NCI-H526 treated with DMSO at 0.1 percent for 48 hours (cell line): ENCODE results near the gene RET.

Source experiments
- DNase-seq: peaks from one replicate; lab custom pipeline; 2025; lab: John Stamatoyannopoulos, UW

The RET gene

DNA sequence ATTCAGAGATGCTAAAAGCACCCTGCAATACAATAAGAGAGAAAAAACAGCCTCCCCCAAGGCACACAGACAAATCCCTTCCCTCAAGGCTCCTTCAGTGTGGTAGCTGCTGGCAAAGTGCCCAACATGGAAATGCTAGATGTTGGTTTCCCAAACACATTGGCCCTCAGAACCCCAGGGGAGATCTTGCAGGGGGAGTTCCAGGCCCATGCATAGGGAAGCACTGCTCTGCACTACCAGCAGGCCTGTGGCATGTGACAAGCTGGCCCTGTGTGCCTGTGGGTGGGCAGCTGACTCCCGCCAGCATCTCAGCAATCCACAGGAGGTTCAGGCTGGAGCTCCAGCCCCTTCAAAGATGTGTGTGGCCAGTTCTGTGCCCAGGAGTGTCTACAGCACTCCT is 44.6 kb downstream of the RET start:
- DNase-seq: no peak

DNA sequence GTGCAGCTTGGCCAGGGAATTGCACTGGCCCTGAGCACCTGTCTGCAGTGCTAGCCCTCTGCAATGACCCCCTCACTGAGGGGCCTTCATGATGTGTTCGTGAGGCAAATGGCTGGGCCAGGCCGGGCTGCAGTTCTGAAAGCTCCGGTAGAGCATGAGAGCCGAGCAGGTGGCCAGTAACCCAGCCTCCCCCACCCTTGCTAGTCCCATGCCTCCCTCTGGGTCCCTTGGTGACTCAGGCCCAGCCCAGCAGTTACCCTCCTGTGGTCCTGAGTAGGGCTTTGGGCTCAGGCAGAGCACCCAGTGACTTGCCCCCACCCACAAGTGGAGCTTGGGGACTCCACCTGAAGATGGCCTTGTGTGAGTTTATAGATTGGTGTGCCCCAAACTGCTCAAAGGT is 45.2 kb downstream of the RET start:
- DNase-seq: no peak

DNA sequence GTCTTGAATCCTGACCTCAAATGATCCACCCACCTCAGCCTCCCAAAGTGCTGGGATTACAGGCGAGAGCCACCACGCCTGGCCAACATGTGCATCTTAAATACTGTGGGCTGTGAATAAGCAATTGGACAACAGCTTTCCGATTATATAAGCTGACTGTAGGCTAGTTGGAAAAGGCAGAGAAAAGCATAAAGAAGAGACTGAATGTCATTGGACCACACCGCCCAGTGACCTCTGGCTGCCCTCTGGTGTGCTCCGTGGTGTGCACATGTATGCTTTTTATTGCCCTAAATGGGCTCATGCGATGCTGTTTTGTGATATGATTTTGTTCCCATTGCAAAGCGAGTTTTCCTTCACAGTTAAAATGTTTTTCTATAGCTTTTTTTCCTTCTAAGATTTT is 46.0 kb downstream of the RET start:
- DNase-seq: no peak

DNA sequence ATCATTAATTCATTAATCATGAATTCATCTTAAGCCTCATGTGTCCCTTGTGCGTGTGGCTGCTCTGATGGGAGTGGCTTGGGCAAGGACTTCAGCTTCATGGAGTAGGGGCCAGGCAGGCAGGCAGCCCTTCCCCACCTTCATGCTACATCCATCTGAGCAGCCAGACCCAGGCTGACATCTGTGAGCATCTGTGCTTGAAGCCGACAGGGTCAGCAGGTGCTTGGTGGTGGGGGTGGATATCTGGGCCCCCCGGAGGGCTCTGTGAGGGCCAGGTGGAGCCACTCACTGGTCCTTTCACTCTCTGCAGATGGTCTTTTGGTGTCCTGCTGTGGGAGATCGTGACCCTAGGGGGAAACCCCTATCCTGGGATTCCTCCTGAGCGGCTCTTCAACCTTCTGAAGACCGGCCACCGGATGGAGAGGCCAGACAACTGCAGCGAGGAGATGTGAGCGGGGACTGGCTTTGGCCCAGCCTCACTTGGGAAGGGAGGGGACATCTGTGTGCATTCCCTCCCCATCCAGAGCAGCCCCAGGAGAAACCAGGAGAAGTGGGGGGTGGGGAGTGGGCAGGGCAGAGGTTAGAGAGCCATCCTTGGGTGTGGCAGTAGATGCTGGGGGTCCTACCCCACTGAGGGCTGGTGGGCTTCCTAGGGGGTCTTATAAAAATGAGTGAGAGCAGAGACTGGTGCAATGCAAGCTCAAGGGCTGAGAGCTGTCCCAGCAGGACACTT is 46.7 kb downstream of the RET start:
- DNase-seq: no peak

DNA sequence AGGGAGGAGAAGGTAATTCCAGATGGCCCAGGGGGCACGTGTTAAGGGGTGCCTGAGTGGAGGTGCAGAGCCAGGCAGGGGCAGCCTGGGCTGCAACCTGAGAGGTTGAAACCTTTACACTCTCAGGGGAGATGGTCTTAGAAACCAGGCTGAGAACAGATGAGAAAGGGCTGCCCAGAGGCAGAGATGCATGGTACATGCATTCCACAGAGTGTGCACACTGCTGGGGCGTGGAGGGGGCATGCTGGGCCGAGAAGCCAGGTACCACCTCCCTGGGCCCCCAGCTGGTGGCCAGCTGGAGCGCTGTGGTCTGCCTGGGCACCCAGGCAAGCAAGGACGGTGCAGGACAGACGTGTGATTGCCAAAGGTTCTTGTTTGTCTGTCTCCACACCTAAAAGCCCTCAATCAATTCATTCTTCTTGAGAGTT is 47.2 kb downstream of the RET start:
- DNase-seq: no peak

DNA sequence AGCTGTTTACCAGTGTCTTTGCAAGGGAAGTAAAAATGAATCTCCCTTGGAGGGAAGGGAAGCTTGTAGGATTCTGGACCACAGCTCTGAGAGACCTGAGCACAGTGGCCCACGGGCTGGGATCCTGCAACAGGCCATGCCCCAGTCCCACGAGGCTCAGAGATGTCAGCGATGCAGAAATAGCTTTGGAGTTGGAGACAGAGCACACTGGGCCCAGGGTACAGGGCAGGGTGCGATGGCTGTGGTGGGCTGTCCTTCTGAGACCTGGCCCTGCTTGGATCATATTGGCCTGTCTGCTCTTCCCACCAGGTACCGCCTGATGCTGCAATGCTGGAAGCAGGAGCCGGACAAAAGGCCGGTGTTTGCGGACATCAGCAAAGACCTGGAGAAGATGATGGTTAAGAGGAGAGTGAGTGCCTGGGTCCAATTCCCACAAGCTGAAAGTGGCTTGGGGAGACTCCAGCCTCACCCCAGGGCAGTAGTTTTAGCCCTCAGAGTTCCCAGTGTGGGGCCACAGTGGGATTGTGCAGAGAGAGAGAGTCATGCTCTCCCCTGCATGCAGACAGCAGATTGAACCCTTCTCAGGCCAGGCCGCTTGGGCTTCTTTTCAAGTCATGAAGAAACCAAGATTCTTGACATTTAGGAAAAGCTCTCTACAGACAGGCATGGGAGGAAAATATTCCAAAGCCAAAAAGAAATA is 47.9 kb downstream of the RET start:
- no peak for DNase-seq

DNA sequence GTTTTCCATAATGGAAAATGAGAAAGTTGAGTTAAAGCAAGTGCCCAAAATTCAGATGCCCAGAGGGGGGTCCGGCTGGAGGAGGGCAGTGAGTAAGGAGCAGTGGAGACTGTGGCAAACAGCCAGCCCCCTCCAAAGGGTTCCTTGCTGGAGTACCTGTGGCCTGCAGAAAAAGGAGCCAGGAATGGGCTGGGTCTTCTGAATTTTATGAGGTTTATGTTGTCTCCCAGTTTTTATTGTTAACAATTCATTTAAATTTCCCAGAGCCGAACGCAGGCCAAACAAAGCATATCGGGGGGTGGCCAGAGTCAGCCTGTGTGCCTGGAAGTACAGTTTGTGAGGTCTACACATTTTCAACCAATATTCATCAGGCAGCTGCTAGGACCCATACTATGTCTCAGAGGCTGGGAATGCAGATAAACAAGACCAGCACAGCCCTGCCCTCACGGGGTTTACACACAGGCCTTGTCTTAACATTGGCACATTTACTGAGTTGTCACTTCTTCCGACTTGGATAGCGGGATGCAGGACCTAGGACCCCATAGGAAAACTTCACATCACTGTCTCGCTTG is 48.5 kb downstream of the RET start:
- no peak for DNase-seq

DNA sequence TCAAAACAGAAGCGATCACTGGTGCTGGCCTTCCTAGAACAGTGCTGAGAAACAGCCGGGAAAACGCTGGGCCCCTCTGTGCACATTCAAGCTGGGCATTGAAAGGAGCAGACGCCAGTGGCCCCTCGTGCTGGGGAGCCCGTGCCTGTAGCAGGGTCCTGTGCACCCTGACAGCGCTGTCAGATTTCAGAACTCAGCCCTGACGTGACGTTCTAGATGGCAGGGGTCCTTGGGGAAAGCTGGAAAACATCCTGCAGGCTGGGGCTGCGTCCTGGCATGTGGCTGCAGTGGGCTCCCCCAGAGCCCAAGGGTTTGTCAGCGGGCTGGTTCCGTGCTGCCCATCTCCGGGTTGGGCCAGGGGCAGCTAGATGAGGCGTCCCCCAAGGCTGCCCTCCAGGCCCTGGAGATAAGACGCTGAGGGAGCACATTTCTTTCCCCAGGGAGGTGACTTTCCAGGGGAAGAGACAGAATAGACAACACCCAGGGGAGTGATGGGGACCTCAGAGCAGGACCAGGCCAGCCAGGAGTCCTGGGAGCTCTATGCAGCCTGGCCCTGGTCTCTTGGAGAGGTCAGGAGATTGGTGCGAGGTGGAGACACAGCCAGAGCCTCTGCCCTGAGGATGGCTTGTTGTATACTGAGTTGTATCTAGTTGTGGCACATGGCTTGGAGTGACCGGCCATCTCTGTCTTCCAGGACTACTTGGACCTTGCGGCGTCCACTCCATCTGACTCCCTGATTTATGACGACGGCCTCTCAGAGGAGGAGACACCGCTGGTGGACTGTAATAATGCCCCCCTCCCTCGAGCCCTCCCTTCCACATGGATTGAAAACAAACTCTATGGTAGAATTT is 49.2 kb downstream of the RET start:
- DNase-seq: no peak

DNA sequence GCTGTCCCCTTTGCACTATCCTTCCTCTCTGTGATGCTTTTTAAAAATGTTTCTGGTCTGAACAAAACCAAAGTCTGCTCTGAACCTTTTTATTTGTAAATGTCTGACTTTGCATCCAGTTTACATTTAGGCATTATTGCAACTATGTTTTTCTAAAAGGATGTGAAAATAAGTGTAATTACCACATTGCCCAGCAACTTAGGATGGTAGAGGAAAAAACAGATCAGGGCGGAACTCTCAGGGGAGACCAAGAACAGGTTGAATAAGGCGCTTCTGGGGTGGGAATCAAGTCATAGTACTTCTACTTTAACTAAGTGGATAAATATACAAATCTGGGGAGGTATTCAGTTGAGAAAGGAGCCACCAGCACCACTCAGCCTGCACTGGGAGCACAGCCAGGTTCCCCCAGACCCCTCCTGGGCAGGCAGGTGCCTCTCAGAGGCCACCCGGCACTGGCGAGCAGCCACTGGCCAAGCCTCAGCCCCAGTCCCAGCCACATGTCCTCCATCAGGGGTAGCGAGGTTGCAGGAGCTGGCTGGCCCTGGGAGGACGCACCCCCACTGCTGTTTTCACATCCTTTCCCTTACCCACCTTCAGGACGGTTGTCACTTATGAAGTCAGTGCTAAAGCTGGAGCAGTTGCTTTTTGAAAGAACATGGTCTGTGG is 50.0 kb downstream of the RET start:
- DNase-seq: no peak

DNA sequence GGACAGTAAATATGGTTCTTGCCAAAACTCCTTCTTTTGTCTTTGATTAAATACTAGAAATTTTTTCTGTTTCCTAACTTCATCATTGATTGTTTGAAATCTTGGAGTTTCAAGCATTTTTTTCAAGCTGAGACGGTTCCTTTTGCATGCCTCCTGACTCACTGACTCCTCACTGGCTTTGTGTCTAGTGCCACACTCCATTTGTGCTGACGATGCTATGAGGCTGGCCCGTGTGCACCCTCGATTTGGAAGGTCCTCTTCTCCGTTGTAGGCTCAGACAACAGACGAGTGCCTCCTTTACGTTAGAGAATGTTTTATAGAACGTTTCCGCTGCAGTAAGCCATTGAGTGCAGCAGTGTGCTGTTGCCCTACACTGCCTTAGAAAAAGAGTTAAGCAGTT is 50.6 kb downstream of the RET start:
- DNase-seq: no peak

DNA sequence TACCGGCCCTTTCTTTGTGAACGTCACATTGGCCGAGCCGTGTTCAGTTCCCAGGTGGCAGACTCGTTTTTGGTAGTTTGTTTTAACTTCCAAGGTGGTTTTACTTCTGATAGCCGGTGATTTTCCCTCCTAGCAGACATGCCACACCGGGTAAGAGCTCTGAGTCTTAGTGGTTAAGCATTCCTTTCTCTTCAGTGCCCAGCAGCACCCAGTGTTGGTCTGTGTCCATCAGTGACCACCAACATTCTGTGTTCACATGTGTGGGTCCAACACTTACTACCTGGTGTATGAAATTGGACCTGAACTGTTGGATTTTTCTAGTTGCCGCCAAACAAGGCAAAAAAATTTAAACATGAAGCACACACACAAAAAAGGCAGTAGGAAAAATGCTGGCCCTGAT is 51.5 kb downstream of the RET start:
- DNase-seq: no peak

DNA sequence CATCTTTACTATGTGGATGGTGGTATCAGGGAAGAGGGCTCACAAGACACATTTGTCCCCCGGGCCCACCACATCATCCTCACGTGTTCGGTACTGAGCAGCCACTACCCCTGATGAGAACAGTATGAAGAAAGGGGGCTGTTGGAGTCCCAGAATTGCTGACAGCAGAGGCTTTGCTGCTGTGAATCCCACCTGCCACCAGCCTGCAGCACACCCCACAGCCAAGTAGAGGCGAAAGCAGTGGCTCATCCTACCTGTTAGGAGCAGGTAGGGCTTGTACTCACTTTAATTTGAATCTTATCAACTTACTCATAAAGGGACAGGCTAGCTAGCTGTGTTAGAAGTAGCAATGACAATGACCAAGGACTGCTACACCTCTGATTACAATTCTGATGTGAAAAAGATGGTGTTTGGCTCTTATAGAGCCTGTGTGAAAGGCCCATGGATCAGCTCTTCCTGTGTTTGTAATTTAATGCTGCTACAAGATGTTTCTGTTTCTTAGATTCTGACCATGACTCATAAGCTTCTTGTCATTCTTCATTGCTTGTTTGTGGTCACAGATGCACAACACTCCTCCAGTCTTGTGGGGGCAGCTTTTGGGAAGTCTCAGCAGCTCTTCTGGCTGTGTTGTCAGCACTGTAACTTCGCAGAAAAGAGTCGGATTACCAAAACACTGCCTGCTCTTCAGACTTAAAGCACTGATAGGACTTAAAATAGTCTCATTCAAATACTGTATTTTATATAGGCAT is 52.3 kb downstream of the RET start:
- DNase-seq: no peak

DNA sequence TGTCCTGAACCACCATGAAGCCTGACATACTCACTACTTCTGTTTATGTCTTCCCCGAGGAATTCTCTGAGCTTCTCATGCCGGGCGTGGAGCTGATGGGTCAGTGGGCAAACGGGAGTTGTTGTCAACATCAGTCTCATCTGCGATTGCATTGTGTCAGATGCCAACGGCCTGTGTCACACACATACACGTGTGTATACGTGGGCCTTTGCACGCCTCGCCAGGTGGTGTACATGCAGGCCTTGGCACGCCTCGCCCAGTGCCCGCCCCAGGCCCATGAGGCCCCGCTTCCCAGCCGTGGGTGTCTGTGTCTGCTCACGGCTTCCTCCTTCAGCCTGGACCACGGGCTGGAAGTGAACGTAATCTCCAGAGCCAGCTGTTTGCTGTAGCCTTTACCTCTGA is 53.9 kb downstream of the RET start:
- no peak for DNase-seq

DNA sequence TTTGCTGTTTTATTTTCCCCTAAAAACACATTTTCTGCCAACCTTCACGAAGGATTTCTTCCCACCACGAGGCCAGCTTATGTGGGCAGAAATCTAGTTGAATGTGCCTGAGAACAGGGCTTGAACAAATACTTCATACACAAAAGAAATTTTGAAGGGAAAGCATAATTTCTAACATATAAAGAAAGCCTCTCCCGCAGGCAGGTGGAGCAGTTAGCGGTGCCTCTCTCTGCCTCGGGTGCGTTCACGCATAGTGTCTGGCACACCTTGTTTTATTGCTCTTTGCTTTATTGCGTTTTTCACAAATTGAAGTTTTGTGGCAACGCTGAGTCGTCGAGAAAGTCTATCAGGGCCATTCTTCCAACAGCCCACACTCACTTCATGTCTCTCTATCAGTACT is 54.4 kb downstream of the RET start:
- no peak for DNase-seq

DNA sequence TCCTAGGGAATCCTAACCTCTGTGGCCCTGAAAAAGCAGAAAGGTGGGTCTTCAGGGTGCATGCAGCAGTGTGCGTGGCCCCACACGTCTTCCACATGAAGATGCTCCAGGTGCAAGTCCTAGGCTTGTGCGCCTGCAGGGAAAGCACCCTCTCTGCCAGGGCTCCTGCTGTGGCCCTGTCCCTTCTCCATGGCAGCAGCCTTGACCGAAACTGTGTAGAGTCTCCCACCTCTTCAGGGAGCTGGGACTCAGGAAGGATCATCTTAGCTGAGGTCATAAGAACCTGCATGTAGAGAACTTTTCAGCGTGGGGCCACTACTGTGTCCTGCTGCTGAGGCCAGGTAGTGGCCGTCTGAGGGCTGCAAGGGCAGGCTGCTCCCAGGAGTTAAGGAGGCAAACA is 55.0 kb downstream of the RET start:
- no peak for DNase-seq

DNA sequence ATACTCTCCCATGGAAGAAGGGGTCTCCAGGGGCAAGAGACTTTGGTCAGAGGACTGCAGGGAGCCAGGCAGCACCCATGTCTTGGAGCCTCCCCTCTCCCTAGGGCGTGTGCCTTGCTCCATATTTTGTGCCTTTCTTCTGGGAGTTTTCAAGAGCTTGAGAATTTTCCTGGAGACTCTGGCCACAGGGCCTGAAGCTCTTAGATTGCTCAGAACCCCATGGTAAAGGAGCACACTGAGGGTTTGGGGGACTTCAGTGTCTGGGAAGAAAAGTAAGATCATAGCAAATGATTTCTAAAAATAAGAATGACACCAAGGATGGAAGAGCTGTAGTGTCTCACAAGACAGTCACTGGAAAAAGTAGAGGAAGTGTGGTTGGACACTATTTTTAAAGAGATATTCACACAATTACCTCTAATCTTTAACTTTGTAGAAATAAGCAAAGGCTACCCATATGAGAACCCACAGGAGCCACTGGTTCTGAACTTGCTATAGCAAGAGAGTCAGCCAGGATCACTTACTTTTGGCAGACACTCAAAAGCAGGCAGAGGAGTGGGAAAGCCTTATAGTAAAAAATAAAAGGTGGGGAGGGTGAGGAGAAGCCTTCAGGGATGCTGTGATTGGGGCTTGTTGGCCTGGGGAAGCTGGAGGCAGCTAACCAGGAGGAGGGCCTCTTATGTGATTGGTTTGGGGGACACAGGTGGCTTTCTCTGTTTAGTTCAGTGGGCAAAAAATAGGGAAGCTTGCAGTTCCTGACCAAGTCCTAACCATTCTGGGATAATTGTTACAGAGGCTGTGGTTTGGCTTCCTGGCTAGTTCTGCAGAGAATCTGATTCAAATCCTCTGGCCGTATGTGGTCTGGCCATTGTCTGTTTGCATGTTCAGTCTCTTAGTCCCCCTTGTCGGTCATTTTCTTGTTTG is 56.3 kb downstream of the RET start:
- no peak for DNase-seq

DNA sequence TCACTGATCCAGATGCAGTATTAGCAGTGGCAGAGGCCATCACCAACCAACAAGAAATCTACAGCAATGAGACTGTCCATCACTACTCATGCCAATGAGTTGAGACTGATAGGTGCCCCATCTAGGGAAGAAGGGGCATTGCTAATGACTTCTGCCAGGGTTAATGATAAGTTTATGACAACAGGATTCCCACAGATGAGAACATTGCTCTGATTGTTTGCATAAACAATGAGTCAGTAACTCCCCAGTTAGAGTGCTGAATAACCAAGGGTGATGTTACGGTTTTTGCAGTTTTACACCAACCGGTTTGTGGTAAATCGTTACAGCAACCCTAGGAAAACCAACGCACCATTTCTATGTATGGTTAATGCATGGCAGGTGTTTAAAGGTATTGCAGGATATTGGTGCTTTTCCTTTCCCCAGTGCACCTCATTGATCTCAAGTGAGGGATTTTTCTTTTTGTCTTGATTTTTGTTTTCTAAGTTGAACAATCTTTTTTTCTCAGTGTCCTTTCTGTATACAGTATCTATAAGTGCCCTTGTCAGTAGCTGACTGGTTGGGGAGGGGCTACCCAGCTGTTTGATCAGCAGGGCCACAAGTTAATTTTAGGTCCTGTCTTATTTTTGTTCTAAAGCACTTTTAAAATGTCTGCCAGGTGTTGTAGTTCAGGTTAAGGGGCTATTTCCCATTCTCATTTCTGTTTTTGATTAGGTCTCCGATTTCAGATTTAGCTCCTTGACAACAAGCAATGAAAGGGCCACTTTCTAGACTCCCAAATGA is 57.4 kb downstream of the RET start:
- no peak for DNase-seq

DNA sequence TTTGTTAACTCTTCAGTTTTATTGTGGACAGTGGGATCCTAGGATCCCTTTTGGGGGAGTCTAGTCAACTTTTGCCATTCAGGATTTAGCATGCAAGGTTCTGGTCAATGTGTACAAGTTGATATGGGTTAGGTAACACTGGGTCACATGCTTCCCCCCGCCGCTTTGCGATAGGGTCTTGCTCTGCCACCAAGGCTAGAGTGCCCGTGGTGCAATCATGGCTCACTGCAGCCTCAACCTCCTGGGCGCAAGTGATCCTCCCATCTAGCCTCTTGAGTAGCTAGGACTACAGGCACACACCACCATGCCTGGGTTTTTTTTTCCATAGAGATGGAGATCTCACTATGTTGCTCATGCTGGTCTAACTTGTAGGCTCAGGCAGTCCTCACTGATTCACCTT is 58.2 kb downstream of the RET start:
- DNase-seq: no peak

DNA sequence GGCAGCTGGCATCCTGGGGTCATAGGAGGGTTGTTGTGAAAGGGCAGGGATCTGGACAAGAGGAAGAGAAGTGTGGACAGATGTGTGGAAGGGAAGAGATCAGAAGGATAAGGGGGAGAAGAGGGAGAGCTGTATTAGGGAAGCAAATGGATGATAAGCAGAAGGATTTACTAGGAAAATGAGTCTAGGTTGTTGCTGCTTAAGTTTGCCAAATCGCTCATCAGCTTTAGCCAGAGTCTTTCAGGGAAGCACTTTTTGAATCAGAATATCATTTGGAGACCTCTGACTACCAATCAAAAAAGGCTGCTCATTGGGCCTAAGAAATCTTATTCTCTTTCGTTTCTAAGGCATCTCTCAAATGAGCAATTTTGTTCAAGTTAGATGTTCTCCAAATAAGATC is 58.8 kb downstream of the RET start:
- DNase-seq: no peak
